Lower leg skin (tissue), 4 donors: ENCODE measurements around the gene SMPD3. TPM values are rescaled to one million over a fixed set of nuclear protein-coding genes. Genes with fewer than 3 reads are reported as not detected.

ENCODE experiments used
- DNase-seq, 2 donors: peaks; one replicate each; pipeline ENCODE4 v3.0.0-alpha.2; 2019; ENCODE audit warnings: low spot score in 2 of 2
- H3K4me3 ChIP-seq: fragments of 200-600 bp; sonication (generic); 2 replicates; pipeline ENCODE4 v1.5.1; 2017; ENCODE audit warnings: mild to moderate bottlenecking, low read depth; ENCODE audit not compliant: poor library complexity, severe bottlenecking
- POLR2A ChIP-seq, 2 donors: fragments of 450-650 bp; IDR thresholded peaks; one replicate each; pipeline ENCODE4 v1.6.1; 2016 to 2017; ENCODE audit warnings: antibody characterized with exemption in 2 of 2, mild to moderate bottlenecking in 1 of 2, moderate library complexity in 1 of 2
- WGBS, 2 donors: methylation state at CpG; one replicate each; pipeline ENCODE4 v1.1.5; 2018; 5-methylcytosine and 5-hydroxymethylcytosine counted together
- intact Hi-C: fragments of 100-400 bp; cut with DNase I; formaldehyde crosslinking; loops from one replicate; pipeline ENCODE4 v1.15.0; 2023; ENCODE audit warnings: low total_unique reads
- total RNA-seq, 4 donors: library from RNA; depleted of rRNA; stranded (reverse); fragments of >200 nt; gene quantifications; one replicate each; pipeline ENCODE4 v1.1.0, GENCODE V29; 2016
- TF ChIP-seq, protein P1 (sequence below), 3 donors: fragments of 450-650 bp; IDR thresholded peaks; one replicate each; pipeline ENCODE4 v1.5.1; 2016; ENCODE audit warnings: antibody characterized with exemption in 3 of 3, mild to moderate bottlenecking in 3 of 3, moderate library complexity in 2 of 3

SMPD3 gene
- total RNA-seq, 4 donors from 2014 or later: 30.2 to 135 (median 58.3) TPM

DNA sequence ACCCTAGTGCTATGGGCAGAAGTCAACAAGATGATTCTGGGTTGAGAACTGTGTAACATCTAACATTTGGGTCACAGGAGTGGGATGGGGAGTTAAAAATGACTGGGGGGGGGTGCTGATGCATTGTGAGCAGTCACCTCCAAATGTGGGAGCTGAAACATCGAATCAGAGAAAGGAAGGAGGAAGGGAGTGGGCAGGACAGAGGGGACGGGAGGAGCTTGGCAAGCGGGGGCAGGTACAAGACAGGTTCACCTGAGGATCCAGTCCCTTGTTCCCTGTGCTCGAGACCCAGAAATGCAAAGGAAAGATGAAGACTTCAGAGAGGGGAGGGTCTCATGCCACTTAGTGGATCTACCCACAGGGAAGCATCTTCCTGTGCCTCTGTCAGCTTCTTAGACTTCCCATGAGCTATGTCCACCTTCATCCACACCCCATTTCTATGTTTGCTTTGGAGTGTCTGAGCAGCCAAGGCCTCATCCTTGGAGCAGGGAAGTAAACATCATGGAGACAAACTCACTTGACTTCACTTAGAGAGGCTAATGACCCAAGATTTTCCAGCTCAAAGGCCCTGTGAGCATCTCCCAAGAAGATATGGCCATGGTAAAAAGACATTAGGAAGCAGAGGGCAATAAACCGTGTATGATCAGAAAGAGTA, 20.5 kb downstream of the SMPD3 start:
- no peak overlapping the region for H3K4me3 ChIP-seq
- TF ChIP-seq POLR2A (IDR thresholded peaks at IDR 0.05): no peak
- TF ChIP-seq, protein P1, sequence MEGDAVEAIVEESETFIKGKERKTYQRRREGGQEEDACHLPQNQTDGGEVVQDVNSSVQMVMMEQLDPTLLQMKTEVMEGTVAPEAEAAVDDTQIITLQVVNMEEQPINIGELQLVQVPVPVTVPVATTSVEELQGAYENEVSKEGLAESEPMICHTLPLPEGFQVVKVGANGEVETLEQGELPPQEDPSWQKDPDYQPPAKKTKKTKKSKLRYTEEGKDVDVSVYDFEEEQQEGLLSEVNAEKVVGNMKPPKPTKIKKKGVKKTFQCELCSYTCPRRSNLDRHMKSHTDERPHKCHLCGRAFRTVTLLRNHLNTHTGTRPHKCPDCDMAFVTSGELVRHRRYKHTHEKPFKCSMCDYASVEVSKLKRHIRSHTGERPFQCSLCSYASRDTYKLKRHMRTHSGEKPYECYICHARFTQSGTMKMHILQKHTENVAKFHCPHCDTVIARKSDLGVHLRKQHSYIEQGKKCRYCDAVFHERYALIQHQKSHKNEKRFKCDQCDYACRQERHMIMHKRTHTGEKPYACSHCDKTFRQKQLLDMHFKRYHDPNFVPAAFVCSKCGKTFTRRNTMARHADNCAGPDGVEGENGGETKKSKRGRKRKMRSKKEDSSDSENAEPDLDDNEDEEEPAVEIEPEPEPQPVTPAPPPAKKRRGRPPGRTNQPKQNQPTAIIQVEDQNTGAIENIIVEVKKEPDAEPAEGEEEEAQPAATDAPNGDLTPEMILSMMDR (IDR thresholded peaks at IDR 0.05): no peak
- intact Hi-C loops: no loop called here
- WGBS, 2 donors: 74 to 82% methylated on average over 5 of the region's 5 CpGs
- peak in 1 of 2 donors; percentile 48 for DNase-seq

DNA sequence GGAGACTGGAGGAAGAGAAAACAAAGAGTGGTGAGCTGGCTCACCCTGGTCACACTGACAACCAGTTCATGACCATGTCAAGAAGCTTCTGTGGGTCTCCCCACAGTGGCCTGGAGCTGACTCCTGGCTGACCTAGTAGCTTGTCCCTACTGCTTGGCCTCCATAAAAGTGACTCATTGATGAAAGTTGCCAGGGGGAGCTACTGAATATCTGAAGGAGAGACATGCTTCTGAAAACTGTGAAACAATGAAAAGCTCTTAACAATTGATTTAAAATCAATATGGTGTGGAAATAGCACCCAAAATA, 22.0 kb downstream of the SMPD3 start:
- DNase-seq: no peak
- H3K4me3 ChIP-seq: no peak overlapping the region
- TF ChIP-seq POLR2A (IDR thresholded peaks at IDR 0.05): no peak
- TF ChIP-seq, protein P1 (IDR thresholded peaks at IDR 0.05): no peak
- intact Hi-C loops: no loop called here

DNA sequence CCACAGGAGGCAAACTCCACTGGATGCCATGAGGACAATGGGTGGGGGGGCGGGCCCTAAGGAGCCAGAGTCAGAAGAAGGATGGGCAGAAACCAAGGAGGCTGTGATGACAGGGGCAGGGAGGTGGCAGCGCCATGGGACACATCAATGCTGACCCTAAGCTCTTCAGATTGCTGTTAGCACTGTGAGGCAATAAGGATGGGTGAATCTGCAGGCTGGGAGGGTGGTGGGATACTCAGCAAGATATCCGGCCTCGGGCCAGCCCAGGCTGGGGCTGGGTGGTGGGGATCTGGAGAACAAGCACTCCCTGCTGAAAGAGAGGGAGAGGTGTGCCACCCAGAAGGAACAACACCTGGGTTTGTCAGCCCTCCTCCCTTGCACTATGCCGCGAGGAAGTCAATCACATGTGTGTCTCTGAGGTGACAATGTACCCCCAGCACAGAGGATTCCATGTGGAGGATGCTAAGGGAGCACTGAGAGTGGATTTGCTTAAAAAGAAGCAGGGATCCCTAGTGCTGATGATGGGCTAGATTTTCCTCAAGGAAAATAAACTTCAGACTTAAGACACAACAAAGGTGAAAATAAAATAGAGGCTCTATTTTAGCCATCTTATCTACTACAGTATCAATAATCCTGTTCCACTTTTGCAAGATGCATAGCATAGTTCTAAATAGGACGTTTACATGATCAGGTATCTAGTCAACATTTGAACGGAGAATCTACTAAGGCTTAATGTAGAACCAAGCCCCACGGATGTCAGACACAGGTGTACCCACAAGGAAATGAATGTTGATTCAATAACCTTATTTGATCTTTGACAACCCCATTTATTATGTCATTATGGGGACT, 22.6 kb downstream of the SMPD3 start:
- intact Hi-C loops: no loop called here
- peak in 1 of 2 donors; percentile 67 for DNase-seq
- no peak for TF ChIP-seq POLR2A (IDR thresholded peaks at IDR 0.05)
- TF ChIP-seq, protein P1 (IDR thresholded peaks at IDR 0.05): no peak
- H3K4me3 ChIP-seq: no peak overlapping the region
- WGBS, 2 donors: 62 to 74% methylated on average over 9 of the region's 9 CpGs

DNA sequence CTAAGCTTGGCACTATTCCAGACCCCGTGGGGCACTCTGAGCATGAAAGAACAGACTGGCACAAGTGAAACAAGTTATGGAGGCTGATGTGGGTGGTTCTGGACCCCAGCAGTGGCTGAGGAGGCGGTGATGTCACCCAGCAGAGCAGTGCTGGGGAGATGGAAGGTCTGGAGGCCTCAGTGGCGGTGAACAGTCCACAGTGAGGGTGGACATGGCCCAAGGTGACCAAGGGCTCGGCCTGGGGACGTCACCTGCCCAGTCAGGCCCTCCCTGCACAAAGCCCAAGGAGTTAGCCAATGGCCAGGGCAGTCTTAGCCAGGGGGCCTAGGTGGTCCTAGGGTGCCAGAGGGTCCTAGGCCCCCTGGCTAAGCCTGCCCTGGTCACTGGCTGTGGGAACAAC, 24.5 kb downstream of the SMPD3 start:
- peak in 1 of 2 donors; percentile 58 for DNase-seq
- TF ChIP-seq POLR2A (IDR thresholded peaks at IDR 0.05): no peak
- TF ChIP-seq, protein P1 (IDR thresholded peaks at IDR 0.05): no peak
- 72 to 81% methylated on average over 5 of the region's 5 CpGs for WGBS, 2 donors
- no peak overlapping the region for H3K4me3 ChIP-seq
- intact Hi-C loops: no loop called here

DNA sequence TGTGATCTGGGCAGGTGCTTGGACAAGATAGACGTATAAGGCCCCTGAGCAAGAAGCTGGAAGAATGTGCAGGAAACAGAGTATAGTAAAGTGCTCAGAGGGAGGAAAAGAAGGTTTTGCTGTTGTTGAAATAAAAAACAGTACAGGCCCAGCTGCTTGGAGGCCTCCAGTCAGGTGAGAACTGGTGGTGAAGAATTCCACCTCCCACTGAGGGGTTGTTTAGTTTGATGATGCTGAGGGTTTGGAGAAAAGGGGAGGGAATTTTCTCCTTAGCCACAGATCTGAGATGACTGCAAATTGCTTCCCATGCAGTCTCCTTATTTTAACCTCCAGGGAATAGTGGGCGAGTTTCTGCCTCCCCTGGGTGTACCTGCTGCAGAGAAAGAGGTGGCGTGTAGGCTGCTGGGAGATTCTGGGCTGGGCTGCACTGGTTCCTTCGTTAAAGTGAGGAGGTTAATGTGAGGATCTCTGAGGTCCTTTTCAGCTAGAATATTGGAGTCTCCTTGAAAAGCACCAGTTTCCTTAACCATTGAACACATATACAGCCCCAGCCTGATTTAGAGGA, 25.8 kb downstream of the SMPD3 start:
- WGBS, 2 donors: 79 to 81% methylated on average over 4 of the region's 4 CpGs

More for the DNA sequence above, 25.8 kb downstream of the SMPD3 start:
- H3K4me3 ChIP-seq: no peak overlapping the region
- TF ChIP-seq POLR2A (IDR thresholded peaks at IDR 0.05): no peak
- TF ChIP-seq, protein P1 (IDR thresholded peaks at IDR 0.05): no peak
- no peak for DNase-seq
- intact Hi-C loops: no loop called here
